Measurements from ENCODE around the gene SAMD9L.
"Not testable (repeated sequence)": the region's sequence is repeated elsewhere in the genome, so short reads cannot be mapped to it uniquely, and the experiment has no call there.

The SAMD9L gene

DNA sequence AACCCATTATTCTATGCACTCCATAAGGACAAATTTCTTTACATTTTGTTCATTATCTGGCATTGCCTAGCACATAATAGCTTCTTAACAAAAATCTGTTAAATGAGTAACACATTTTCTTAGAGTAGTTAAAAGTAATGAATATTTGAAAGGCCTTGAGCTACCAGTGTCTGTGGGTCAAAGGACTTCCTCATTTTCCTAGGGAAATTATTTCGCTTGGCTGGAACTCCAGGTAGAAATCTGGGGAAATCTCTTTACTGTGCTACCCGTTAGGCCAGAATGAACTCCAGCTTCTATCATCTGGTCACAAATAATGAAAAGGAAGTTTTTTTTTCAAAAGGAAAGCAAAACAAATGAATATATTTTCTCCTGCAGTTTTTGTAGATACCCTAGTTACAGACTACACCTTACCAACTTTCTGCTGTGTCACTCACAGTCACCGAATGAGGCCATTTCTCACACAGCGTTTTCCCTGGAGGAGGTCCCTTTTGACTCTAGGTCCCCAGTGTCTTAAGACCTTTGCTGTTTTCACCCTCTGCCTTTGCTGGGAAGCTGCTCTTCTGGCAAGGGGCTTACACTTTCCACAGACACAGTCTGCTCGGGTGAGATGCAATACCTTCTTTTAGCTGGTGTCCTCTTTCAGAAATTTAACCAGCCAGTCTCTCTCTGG, 1.6 kb downstream of the SAMD9L start:
- DNase-seq (ENCODE audit: extremely low read depth in 1 of 2, low read depth in 1 of 2), result no peak

DNA sequence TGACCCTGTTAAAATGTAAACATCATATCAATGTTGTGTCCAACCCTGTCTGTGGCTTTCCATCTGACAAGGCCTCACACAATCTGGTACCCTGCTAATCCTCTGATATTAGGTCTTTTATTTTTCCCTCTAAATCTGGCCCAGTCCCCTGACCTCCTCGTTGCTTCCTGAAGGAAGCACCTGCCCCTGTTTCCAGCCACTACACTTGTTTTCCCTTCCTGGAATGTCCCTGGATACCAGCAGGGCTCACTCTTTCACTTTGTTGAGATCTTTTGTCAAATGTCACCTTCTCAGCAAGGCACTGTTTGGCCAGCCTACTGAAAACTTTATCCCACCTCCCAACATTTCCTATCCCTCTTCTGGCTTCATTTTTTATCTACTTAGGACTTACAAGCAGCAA, 2.1 kb downstream of the SAMD9L start:
- DNase-seq (ENCODE audit: extremely low read depth in 1 of 2, low read depth in 1 of 2), result no peak

DNA sequence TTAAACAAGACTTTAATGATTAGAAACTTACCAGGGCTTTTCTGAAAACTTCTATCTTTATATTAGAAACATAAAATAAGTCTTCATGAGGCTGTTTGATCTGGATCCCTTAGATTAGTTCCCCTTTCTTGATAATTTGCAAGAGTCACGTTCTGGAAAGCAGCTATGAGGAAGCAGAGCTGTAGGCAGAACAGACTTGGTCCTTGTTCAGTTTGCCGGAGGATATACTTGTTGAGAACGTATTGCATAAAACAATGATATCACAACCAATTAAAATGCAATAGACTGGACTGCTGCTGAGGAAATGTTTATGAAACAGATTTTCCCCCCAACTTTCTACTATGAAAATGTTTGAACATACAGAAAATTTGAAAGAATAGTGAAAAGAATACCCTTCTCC, 2.8 kb downstream of the SAMD9L start:
- no peak for DNase-seq (ENCODE audit: extremely low read depth in 1 of 2, low read depth in 1 of 2)

DNA sequence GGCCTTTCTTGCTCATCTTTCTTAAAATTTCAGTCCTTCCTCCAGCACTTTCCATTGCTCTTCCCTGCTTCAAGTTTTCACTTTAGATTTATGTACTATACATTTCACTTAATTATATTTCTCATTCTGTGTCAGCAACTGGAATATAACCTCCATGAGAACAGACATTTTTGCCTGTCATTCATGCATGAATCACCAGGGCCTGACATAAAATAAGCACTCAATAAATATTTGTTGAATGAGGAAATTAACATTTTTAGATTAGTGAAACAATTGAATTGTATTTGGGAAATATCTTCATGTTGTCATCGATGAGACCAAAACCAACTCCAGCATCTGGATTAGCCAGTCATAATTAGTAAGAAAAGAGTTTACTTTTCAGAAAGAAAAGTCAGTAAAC, 6.1 kb downstream of the SAMD9L start:
- no peak for DNase-seq (ENCODE audit: extremely low read depth in 1 of 2, low read depth in 1 of 2)

DNA sequence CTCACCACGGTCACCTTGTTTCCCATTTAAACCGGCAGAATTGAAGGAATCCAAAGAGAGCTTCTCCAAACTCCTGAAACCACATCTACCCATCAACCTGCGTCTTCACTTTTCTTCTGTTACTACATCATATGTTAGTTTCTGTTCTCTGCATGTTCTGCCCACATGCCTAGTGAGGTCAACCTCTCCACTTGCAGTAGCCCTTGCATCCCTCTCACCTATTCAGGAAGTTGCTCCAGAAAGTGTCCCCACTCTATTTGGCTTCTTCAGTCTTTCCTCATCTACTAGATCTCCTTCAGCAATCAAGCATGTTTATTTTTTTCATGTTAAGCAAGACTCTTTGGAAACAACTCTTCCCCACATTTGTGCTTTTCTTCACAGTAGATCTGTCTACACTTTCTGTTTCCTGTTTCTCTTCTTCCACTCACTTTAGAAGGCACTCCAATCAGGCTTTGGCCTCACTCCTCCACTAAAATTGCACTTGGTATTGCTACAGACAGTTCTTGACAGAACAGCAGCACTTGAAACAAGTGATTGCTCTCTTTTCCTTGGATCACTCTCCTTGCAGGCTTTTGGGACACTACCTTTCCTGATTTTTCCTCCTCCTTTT, 7.5 kb downstream of the SAMD9L start:
- no peak for DNase-seq (ENCODE audit: extremely low read depth in 1 of 2, low read depth in 1 of 2)

DNA sequence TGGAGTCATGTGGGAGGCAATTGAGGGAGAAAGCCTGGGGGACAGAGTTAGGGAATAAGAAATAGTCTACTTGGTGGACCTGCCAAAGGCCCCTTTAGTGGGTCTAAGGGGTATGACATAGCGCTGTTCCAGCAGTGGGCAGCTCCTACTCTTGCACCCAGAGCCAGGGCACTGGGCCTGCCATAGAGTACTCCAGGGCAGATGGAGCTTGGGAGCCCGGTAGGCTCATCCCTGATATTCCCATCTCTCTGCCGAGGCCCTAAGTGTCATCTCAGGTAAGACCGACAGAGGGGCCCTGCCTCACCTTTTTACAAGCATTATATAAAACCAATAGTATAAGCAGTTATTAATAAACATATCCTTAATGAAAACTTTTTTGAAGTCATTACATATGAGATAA, 9.6 kb downstream of the SAMD9L start:
- DNase-seq (ENCODE audit: extremely low read depth in 1 of 2, low read depth in 1 of 2), result no peak

DNA sequence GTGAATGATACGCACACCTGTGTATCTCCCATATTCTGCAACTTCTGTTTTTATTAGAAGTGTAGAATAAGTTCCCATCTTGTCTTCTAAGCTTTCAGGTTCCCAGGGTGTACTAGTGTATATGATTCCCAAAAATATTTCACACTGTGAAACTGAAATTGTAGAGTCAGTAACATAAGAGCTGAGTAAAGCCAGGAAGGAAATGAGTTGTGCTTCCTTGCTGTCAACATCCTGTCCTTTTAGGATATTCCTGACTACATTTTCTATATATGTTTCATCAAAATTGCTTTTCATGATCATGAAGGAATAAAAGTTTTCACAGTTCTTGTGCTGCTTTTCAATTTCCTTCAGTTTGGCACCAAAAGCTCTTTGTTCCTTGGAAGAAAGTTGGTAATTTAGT, 15.2 kb downstream of the SAMD9L start:
- no peak for DNase-seq (ENCODE audit: extremely low read depth in 1 of 2, low read depth in 1 of 2)

DNA sequence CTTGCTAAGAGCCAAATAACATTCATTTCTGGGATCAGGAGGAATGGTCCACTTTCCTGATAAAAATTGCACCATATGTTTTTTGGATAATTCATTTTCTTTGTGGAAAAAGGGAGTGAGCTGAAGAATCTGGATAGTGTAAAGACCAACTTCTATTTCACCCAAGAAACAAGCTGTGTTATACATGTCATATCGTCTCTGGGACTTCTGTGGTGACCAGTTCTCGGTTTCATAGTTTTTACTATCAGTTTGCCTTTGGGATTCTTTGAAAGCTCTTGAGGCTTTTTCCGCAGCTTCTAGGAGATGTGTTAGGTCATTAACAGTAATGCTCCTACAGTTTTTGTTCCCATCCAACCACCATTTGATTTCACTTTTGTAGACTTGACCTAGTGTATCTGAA, 16.0 kb downstream of the SAMD9L start:
- DNase-seq (ENCODE audit: extremely low read depth in 1 of 2, low read depth in 1 of 2), result no peak

DNA sequence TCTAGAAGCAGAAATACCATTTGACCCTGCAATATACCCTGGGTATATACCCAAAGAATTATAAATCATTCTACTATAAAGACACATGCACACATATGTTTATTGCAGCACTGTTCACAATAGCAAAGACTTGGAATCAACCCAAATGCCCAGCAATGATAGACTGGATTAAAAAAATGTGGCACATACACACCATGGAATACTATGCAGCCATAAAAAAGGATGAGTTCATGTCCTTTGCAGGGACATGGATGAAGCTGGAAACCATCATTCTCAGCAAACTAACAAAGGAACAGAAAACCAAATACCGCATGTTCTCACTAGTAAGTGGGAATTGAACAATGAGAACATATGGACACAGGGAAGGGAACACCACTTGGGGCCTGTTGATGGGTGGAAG, 21.2 kb downstream of the SAMD9L start:
- DNase-seq (ENCODE audit: extremely low read depth in 1 of 2, low read depth in 1 of 2), result not testable (repeated sequence)

DNA sequence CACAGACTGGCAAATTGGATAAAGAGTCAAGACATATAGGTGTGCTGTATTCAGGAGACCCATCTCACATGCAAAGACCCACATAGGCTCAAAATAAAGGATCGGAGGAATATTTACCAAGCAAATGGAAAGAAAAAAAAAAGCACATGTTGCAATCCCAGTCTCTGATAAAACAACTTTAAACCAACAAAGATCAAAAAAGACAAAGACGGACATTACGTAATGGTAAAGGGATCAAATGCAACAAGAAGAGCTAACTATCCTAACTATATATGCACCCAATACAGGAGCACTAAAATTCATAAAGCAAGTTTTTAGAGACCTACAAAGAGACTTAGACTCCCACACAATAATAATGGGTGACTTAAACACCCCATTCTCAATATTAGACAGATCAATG, 24.7 kb downstream of the SAMD9L start:
- not testable (repeated sequence) for DNase-seq (ENCODE audit: extremely low read depth in 1 of 2, low read depth in 1 of 2)

DNA sequence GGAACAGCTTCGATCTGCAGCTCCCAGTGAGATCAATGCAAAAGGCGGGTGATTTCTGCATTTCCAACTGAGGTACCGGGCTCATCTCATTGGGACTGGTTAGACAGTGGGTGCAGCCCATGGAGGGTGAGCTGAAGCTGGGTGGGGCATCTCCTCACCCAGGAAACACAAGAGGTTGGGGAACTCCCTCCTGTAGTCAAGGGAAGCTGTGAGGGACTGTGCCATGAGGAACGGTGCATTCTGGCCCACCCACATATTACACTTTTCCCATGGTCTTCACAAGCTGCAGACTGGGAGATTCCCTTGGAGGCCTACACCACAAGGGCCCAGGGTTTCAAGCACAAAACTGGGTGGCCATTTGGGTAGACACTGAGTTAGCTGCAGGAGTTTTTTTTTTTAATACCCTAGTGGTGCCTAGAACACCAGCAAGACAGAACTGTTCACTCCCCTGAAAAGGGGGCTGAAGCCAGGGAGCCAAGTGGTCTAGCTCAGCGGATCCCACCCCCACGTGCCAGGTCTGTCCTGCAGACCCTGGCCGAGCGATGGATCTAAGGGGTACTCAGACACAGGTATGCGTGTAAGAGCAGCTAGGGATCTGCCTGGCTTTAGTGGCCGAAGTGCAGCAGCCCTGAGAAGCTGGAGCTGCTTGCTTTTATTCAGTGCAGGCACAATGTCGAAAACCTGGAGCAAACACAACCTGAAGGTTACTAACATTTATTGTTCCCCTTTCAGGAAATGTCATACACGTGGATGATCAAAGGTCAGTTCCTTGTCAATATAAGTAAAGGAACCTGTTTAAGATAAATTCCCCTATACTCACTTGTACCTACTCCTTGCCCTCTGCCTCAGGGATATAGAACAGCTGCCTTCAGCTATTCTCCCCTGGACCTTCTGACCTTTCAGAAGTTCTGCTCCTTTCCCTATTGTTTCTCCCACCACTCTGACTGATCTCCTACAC, 27.3 kb downstream of the SAMD9L start:
- DNase-seq (ENCODE audit: extremely low read depth in 1 of 2, low read depth in 1 of 2), result no peak

DNA sequence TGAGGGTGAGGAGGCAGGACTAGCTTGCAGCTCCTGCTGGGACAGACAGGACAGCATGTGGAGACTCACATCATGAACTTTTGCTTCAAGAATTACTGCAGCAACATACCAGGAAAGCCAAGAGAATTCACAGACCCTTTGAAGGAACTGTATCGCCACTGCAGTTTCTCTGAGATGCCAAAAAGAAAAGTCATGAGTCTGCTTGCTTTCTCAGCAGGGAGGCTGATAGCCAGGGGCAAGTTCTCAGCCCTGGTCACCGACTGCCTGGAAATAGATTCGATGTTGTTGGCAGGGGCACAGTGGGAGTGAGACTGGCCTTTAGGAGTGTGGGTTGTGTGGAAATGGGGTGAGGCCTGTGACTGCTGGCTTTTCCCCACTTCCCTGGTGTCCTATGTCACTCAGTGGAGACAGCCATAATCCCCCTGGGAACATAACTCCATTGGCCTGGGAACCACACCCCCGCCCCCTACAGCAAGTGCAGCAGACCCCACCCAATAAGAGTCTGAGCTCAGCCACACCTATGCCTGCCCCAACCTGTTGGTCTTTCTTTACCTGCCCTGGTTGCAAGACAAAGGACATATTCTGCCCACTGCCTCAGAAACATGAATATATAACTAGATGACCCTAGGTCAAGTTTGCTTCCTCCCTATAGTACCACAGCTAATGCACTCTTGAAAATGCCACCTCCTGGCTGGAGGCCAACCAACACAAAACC, 28.8 kb downstream of the SAMD9L start:
- DNase-seq (ENCODE audit: extremely low read depth in 1 of 2, low read depth in 1 of 2), result no peak

DNA sequence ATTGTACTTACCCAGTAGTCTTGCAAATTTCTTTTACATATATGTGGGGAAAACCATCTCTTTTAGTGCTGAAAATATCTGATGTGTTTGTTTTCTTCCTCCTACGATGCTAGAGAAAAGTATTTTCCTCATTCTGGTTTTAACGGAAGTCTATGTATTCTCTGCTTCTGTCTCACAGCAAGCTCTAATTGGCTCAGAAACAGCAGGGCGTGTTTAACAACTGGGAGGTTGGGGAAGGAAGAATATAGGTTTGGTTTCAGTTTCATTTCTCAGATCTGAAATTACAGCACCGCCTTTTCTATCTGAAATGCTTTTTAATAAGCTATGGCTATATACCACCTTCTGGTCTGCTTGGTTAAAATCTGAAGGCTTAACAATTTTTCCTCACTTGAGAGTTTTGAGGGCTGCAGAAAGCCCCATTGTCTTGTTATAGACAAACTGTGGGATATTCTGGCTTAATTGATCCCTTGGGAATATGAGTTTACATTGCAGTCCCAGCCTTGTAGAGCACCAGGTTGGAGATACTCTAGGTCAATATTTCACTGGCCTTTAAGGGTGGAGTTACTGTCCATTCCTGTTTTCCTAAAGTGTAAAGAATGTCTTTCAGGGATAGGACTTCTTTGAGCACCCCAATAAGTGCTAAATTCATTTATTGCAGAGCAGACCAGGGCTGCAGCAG, 30.2 kb downstream of the SAMD9L start, which contains the start of gene SAMD9:
SAMD9 (minus strand) TSS at position 128 of the 679 bp plus-strand sequence. CDS start 11,882 bp downstream, outside the sequence.
- peak in 1 of 2 donors; percentile 25 for DNase-seq (ENCODE audit: extremely low read depth in 1 of 2, low read depth in 1 of 2)

DNA sequence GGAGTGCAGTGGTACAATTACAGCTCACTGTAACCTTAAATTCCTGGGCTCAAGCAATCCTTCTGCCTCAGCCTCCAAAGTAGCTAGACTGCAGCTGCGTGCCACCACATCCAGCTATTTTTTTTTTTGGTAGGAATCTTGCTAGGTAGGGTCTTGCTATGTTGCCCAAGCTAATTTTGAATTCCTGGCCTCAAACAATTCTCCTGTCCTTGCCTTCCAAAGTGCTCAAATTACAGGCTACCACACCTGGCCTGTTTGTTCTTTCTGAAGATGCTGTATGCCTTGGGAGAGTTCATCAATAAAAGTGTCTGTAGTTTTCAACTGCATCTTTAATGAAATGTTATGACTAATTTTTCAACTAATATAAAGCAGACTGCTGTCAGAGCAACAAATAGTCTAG, 30.9 kb downstream of the SAMD9L start:
- no peak for DNase-seq (ENCODE audit: extremely low read depth in 1 of 2, low read depth in 1 of 2)

DNA sequence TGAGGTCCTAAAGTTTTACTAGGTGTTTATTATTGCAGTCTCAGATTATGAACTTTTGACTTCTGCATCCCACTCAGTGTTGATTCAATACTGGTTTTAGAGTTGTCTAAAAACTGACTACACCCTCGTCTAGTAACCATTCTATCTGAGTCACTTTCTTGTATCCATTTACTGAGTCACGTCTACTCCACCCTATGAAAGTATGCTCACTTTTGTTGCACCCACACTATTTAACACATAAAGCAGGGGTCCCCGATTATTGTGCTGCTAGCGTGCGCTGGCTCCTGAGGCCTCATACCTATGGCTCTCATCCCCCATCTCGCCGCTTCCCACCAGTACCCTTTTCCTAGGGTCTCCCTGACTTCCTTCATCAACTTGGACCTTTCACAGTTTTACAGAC, 32.4 kb downstream of the SAMD9L start:
- DNase-seq (ENCODE audit: extremely low read depth in 1 of 2, low read depth in 1 of 2), result no peak

DNA sequence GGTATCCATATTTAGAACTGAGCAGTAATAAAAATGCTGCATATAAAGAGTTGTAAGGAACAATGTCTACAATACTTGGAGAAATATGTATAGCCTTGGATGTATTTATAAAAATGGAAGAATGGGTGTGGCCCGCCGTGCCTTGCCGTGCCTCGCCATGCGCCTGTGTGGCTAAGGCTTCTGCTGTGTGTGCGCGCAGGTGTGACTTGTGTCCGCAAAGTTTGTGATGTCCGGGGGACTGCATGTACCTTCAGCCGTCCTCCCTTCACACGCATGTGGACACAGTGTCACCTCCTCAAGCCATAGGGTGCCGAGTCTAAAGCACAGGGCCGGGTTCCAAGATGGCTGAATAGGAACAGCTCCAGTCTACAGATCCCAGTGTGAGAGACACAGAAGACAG, 40.2 kb downstream of the SAMD9L start:
- no peak for DNase-seq (ENCODE audit: extremely low read depth in 1 of 2, low read depth in 1 of 2)

DNA sequence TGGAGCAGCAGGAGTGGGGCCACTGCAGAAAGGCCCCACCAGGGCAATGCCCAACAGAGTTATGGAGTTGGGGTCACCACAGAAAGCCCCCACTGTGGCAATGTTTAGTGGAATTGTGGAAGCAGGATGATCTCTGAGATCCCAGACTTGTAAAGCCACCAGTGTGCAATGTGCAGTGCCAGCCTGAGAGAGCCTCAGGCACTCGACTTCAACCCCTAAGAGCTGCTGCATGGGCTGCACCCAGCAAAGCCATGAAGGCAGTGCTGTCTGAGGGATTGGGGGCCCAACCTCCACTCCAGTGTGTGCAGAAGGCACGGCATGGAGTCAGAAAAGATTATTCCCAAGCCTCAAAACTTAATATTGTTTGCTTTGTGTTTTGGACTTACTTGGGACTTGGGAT, 50.8 kb downstream of the SAMD9L start:
- no peak for DNase-seq (ENCODE audit: extremely low read depth in 1 of 2, low read depth in 1 of 2)

DNA sequence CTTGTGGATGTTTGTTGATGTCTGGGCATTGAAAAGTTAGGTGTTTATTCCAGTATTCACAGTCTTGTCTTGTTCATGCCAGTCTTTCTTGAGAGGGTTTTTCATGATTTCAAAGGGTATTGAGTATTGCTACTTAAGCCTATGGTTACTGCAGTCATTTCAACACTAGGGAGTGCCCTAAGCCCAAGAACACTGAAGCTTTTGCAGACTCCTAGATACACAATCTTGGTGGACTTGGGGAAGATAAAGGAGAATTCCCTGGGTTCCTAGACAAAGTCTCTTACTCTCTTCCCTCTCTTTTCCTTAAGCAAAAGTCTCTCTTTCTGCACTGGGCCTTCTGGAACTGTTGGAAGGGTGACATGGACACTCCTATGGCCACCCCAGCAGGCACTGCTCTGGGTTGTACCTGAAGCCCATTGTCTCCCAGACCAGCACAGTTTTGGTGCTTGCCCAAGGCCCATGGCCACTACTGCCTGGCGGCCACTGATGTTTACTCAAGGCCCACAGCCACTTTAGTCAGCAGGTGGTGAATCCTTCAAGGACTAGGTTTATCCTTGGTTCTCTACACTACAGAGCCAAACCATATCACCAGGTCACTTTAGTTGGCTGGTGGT, 55.3 kb downstream of the SAMD9L start:
- no peak for DNase-seq (ENCODE audit: extremely low read depth in 1 of 2, low read depth in 1 of 2)

Measured in stimulated activated CD8-positive, alpha-beta memory T cell treated with anti-CD3 and anti-CD28 coated beads, Interleukin-7, amount 100 ng/mL, for 48 hours (primary cell).